Measurements from ENCODE around the gene LGMN. TPM values are rescaled to one million over a fixed set of nuclear protein-coding genes. Genes with fewer than 3 reads are reported as not detected.

The LGMN gene
- total and polyA plus RNA-seq, 2 of the 13 experiments (the other 11 are each of a cell fraction or from before 2014, with no cell fraction given) = 28.9 to 76.4 TPM

DNA sequence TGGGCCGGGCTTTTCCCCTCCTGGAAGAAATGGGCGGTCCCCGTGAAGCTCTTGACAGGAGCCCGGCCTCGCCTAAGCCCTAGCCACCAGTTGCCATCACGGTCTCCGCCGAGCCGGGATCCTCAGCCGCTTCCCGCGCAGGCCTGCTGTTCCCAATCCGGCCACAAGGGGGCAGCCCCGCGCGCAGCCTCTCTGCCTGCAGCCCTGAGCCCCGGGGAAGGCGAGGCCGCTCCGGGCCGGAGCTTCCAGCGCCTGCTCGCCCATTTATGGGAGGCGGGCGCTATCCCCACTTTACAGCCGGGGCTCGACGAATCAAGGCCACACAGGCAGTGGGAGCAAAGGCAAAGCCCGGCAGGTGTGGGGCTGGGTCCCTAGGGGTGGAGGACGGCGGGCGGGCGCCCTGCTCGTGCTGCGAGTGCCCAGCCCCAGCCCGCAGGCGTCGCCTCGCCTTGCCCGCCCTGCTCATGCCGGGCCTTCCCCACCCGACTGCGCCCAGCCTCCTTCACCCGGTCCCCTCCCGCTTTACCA lies 61.5 kb downstream of the LGMN start (continued):
- TF ChIP-seq, protein P1, sequence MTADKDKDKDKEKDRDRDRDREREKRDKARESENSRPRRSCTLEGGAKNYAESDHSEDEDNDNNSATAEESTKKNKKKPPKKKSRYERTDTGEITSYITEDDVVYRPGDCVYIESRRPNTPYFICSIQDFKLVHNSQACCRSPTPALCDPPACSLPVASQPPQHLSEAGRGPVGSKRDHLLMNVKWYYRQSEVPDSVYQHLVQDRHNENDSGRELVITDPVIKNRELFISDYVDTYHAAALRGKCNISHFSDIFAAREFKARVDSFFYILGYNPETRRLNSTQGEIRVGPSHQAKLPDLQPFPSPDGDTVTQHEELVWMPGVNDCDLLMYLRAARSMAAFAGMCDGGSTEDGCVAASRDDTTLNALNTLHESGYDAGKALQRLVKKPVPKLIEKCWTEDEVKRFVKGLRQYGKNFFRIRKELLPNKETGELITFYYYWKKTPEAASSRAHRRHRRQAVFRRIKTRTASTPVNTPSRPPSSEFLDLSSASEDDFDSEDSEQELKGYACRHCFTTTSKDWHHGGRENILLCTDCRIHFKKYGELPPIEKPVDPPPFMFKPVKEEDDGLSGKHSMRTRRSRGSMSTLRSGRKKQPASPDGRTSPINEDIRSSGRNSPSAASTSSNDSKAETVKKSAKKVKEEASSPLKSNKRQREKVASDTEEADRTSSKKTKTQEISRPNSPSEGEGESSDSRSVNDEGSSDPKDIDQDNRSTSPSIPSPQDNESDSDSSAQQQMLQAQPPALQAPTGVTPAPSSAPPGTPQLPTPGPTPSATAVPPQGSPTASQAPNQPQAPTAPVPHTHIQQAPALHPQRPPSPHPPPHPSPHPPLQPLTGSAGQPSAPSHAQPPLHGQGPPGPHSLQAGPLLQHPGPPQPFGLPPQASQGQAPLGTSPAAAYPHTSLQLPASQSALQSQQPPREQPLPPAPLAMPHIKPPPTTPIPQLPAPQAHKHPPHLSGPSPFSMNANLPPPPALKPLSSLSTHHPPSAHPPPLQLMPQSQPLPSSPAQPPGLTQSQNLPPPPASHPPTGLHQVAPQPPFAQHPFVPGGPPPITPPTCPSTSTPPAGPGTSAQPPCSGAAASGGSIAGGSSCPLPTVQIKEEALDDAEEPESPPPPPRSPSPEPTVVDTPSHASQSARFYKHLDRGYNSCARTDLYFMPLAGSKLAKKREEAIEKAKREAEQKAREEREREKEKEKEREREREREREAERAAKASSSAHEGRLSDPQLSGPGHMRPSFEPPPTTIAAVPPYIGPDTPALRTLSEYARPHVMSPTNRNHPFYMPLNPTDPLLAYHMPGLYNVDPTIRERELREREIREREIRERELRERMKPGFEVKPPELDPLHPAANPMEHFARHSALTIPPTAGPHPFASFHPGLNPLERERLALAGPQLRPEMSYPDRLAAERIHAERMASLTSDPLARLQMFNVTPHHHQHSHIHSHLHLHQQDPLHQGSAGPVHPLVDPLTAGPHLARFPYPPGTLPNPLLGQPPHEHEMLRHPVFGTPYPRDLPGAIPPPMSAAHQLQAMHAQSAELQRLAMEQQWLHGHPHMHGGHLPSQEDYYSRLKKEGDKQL (CRISPR knock-in tag; IDR thresholded peaks at IDR 0.05; ENCODE audit: low read depth) = no peak
- no peak for TF ChIP-seq ZNF562 (CRISPR knock-in tag; IDR thresholded peaks at IDR 0.05; ENCODE audit: borderline replicate concordance)
- TF ChIP-seq SPEN (CRISPR knock-in tag; IDR thresholded peaks at IDR 0.05; ENCODE audit: low read depth) = peak; percentile 17; the same call in 1 of the 2 replicates
- TF ChIP-seq, protein P2, sequence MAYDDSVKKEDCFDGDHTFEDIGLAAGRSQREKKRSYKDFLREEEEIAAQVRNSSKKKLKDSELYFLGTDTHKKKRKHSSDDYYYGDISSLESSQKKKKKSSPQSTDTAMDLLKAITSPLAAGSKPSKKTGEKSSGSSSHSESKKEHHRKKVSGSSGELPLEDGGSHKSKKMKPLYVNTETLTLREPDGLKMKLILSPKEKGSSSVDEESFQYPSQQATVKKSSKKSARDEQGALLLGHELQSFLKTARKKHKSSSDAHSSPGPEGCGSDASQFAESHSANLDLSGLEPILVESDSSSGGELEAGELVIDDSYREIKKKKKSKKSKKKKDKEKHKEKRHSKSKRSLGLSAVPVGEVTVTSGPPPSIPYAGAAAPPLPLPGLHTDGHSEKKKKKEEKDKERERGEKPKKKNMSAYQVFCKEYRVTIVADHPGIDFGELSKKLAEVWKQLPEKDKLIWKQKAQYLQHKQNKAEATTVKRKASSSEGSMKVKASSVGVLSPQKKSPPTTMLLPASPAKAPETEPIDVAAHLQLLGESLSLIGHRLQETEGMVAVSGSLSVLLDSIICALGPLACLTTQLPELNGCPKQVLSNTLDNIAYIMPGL (CRISPR knock-in tag; IDR thresholded peaks at IDR 0.05; ENCODE audit: borderline replicate concordance in 1 of 2, low read depth in 1 of 2) = peak; percentile 51 to 56; a peak in 3 of 4 replicates
- TF ChIP-seq SMAD1 (CRISPR knock-in tag; IDR thresholded peaks at IDR 0.05; ENCODE audit: borderline replicate concordance, low read depth) = no peak
- TF ChIP-seq ZFY (CRISPR knock-in tag; IDR thresholded peaks at IDR 0.05) = 0 out of 2 replicates have a peak, but pooled peaks have one; percentile 15
- TF ChIP-seq PAWR (CRISPR knock-in tag; IDR thresholded peaks at IDR 0.05; ENCODE audit: borderline replicate concordance) = no peak
- no peak for TF ChIP-seq ZNF564 (CRISPR knock-in tag; IDR thresholded peaks at IDR 0.05)
- peak; percentile 45; the same call in 1 of the 2 replicates for TF ChIP-seq ZBTB38 (CRISPR knock-in tag; IDR thresholded peaks at IDR 0.05)
- TF ChIP-seq YEATS2 (CRISPR knock-in tag; IDR thresholded peaks at IDR 0.05; ENCODE audit: borderline replicate concordance) = no peak
- no peak for TF ChIP-seq ZNF337 (CRISPR knock-in tag; IDR thresholded peaks at IDR 0.05; ENCODE audit: borderline replicate concordance, low read depth)
- no peak for TF ChIP-seq ZNF124 (CRISPR knock-in tag; IDR thresholded peaks at IDR 0.05)
- TF ChIP-seq, protein P3, sequence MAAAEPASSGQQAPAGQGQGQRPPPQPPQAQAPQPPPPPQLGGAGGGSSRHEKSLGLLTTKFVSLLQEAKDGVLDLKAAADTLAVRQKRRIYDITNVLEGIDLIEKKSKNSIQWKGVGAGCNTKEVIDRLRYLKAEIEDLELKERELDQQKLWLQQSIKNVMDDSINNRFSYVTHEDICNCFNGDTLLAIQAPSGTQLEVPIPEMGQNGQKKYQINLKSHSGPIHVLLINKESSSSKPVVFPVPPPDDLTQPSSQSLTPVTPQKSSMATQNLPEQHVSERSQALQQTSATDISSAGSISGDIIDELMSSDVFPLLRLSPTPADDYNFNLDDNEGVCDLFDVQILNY (CRISPR knock-in tag; conservative IDR thresholded peaks at IDR 0.05) = 0 out of 2 replicates have a peak, but pooled peaks have one; percentile 13
- no peak for TF ChIP-seq HDAC6 (IDR thresholded peaks at IDR 0.05; ENCODE audit: low read depth, low read length)
- TF ChIP-seq TMF1 (CRISPR knock-in tag; IDR thresholded peaks at IDR 0.05; ENCODE audit: low read depth) = no peak
- no peak for TF ChIP-seq NRL (CRISPR knock-in tag; IDR thresholded peaks at IDR 0.05; ENCODE audit: borderline replicate concordance)
- 0 out of 2 replicates have a peak, but pooled peaks have one; percentile 17 for TF ChIP-seq FOSL2 (CRISPR knock-in tag; IDR thresholded peaks at IDR 0.05)
- peak; percentile 53; the same call in 1 of the 2 replicates for TF ChIP-seq BORCS8-MEF2B (CRISPR knock-in tag; IDR thresholded peaks at IDR 0.05)
